ENCODE data around the gene RNF5.

The RNF5 gene

GRCh38 chr6:32152769-32153563 lies 25.2 kb upstream of the RNF5 start:
- peak; percentile 31 for DNase-seq

- DNase-seq: peak; percentile 90
Measured at GRCh38 chr6:32153564-32154513, 24.4 kb upstream of the RNF5 start, which contains the start of gene PPT2. Gene PPT2, plus strand, starts transcription at chr6:32154141. Its CDS starts 454 bp downstream, at chr6:32154595.

GRCh38 chr6:32154514-32155161 lies 23.6 kb upstream of the RNF5 start:
- DNase-seq: peak; percentile 94

GRCh38 chr6:32156891-32157290 lies 21.3 kb upstream of the RNF5 start:
- no peak for DNase-seq

GRCh38 chr6:32158052-32158451 lies 20.2 kb upstream of the RNF5 start:
- no peak for DNase-seq

GRCh38 chr6:32163559-32164258 lies 14.5 kb upstream of the RNF5 start:
- DNase-seq: no peak

- DNase-seq: no peak
Measured at GRCh38 chr6:32164295-32164694, 13.9 kb upstream of the RNF5 start, which contains the start of gene EGFL8. Gene EGFL8, plus strand, starts transcription at chr6:32164595. Its CDS starts 1,571 bp downstream, at chr6:32166166.

GRCh38 chr6:32166411-32167061 lies 11.7 kb upstream of the RNF5 start:
- DNase-seq: peak; percentile 89

GRCh38 chr6:32167154-32167760 lies 10.9 kb upstream of the RNF5 start:
- peak; percentile 88 for DNase-seq

GRCh38 chr6:32167761-32168262 lies 10.4 kb upstream of the RNF5 start:
- no peak for DNase-seq

- DNase-seq: no peak
Measured at GRCh38 chr6:32168350-32168749, 9.9 kb upstream of the RNF5 start.

GRCh38 chr6:32168807-32169591 lies 9.2 kb upstream of the RNF5 start:
- DNase-seq: no peak

GRCh38 chr6:32170294-32170693 lies 7.9 kb upstream of the RNF5 start:
- DNase-seq: no peak

- no peak for DNase-seq
Measured at GRCh38 chr6:32171234-32171633, 7.0 kb upstream of the RNF5 start.

- no peak for DNase-seq
Measured at GRCh38 chr6:32173051-32173727, 5.0 kb upstream of the RNF5 start.

- DNase-seq: no peak
Measured at GRCh38 chr6:32174416-32174815, 3.8 kb upstream of the RNF5 start.

- DNase-seq: no peak
Measured at GRCh38 chr6:32175322-32175710, 2.9 kb upstream of the RNF5 start.

- peak; percentile 98 for DNase-seq
Measured at GRCh38 chr6:32175711-32176475, 2.3 kb upstream of the RNF5 start, which contains the start of gene AGPAT1. Gene AGPAT1, minus strand, starts transcription at chr6:32176084. Its CDS starts 4,588 bp downstream, at chr6:32171496.
